HK-2 (cell line): ENCODE data around the gene FCER1G.

Experiments
- DNase-seq: peaks from one replicate; pipeline ENCODE4 v3.0.0-alpha.2; 2018; ENCODE audit not compliant: unreplicated experiment

FCER1G gene

GRCh38 chr1:161266202-161266601, 51.1 kb downstream of the FCER1G start:
- peak; percentile 18 for DNase-seq

GRCh38 chr1:161266836-161267235, 51.7 kb downstream of the FCER1G start:
- no peak for DNase-seq

- DNase-seq: no peak
These were observed 52.2 kb downstream of the FCER1G start for GRCh38 chr1:161267321-161267720.
